Measurements from ENCODE around the gene EDDM13.

- TF ChIP-seq CTCF (IDR thresholded peaks at IDR 0.05; ENCODE audit: low read depth, low read length, poor library complexity, severe bottlenecking) = no peak
- no peak for TF ChIP-seq EZH2phosphoT487 (IDR thresholded peaks at IDR 0.05; ENCODE audit: borderline replicate concordance, low read length)
Observed at GRCh38 chr19:56270676-56271075, 1.9 kb upstream of the EDDM13 start.

All from DOHH2 (cell line).